Prostate gland (tissue), 2 donors: ENCODE measurements around the gene MINDY1.

Experiments used
- POLR2A ChIP-seq: fragments of 450-650 bp; IDR thresholded peaks from one replicate; pipeline ENCODE4 v1.6.1; 2016; ENCODE audit warnings: antibody characterized with exemption, mild to moderate bottlenecking
- TF ChIP-seq, protein P1 (sequence below), 4 experiments: fragments of 200-600 bp in 2 of 4; fragments of 450-650 bp in 2 of 4; sonication (generic) in 2 of 4; IDR thresholded peaks; 1 replicate in 3 of 4; 2 replicates in 1 of 4; pipeline ENCODE4 v1.5.1; 2016 to 2019; ENCODE audit warnings: antibody characterized with exemption in 4 of 4, mild to moderate bottlenecking in 2 of 4, moderate library complexity in 2 of 4

GRCh38 chr1:150968491-150968890 is 38.2 kb downstream of the MINDY1 start:
- TF ChIP-seq, protein P1, sequence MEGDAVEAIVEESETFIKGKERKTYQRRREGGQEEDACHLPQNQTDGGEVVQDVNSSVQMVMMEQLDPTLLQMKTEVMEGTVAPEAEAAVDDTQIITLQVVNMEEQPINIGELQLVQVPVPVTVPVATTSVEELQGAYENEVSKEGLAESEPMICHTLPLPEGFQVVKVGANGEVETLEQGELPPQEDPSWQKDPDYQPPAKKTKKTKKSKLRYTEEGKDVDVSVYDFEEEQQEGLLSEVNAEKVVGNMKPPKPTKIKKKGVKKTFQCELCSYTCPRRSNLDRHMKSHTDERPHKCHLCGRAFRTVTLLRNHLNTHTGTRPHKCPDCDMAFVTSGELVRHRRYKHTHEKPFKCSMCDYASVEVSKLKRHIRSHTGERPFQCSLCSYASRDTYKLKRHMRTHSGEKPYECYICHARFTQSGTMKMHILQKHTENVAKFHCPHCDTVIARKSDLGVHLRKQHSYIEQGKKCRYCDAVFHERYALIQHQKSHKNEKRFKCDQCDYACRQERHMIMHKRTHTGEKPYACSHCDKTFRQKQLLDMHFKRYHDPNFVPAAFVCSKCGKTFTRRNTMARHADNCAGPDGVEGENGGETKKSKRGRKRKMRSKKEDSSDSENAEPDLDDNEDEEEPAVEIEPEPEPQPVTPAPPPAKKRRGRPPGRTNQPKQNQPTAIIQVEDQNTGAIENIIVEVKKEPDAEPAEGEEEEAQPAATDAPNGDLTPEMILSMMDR (IDR thresholded peaks at IDR 0.05), result no peak
- no peak for TF ChIP-seq POLR2A
